ENCODE measurements around the gene RUNX2.

The RUNX2 gene

DNA sequence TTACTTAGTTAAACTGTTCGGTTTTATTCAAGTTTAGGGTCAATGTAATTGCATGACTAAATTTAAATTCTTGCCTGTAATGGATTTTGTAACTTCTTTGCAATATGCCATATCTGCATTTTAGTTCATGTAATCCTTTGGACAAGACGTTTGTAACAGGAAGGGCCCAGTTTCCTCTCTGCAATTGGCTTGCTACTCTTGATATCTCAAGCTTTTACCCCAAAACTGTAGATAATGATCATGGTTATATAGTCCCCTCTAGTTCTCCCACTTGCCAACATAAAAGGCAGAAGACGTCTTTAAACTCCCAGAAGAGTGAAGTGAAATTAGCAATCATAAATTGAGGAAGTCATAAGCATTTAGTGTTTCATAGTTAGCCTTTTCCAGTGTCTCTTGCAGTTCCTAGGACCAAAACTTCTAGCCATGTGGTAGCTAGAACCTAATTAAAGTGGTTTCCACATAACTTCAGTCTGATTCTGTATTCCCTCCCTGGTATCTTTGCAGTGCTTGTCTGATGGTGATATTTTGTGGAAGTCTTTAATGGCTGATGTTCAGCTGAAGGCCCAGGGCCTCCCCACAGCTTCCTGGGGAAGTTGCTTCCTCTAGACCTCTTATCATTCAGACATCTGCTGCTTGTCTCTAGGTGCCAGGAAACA is 167.4 kb downstream of the RUNX2 start:
- in situ Hi-C loops (cut with HindIII; ENCODE audit: low pct_unique_long_range_greater_than_20kb, low sequenced_read_pairs): no loop called here
- DNase-seq (ENCODE audit: low read depth in 1 of 2, low spot score in 1 of 2): no peak
- no peak for TF ChIP-seq JUND (IDR thresholded peaks at IDR 0.05; ENCODE audit: low read depth)

DNA sequence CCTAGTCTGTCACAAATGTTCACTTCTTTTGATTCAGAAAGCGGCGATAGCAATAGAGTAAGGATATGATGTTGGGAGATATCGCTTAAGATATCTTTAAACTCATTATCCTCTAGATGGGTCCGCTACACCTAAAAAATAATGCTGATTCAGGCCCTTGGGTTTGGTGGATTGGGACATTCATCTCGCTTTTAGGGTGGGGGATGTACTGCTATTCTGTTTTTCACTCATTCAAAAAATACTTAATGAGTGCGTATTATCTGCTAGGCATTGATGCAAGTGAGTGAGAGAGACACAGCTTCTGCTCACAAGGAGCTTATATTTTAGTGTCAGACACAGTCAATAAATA is 167.9 kb downstream of the RUNX2 start:
- in situ Hi-C loops (cut with HindIII; ENCODE audit: low pct_unique_long_range_greater_than_20kb, low sequenced_read_pairs): no loop called here
- no peak for TF ChIP-seq JUND (IDR thresholded peaks at IDR 0.05; ENCODE audit: low read depth)
- no peak for DNase-seq (ENCODE audit: low read depth in 1 of 2, low spot score in 1 of 2)

DNA sequence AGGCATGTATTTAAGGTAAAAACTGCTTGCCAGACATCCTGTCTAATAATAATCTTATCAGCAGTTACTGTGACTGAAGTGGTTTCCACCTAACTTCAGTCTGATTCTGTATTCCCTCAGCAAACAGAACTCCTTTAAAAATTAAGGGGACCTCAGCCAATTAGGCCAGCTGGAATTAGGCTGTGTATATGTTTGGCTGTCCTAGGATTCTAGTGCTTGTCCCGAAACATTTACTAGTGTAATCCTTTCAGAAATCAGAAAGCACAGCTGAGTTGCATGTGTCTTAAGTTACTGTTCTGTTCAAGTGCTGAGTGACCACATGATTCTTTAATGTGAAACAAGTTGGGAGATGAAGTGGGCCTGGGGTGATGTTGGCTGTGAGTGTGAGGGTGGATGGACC is 170.5 kb downstream of the RUNX2 start:
- no peak for TF ChIP-seq JUND (IDR thresholded peaks at IDR 0.05; ENCODE audit: low read depth)
- in situ Hi-C loops (cut with HindIII; ENCODE audit: low pct_unique_long_range_greater_than_20kb, low sequenced_read_pairs): no loop called here
- DNase-seq (ENCODE audit: low read depth in 1 of 2, low spot score in 1 of 2): no peak

DNA sequence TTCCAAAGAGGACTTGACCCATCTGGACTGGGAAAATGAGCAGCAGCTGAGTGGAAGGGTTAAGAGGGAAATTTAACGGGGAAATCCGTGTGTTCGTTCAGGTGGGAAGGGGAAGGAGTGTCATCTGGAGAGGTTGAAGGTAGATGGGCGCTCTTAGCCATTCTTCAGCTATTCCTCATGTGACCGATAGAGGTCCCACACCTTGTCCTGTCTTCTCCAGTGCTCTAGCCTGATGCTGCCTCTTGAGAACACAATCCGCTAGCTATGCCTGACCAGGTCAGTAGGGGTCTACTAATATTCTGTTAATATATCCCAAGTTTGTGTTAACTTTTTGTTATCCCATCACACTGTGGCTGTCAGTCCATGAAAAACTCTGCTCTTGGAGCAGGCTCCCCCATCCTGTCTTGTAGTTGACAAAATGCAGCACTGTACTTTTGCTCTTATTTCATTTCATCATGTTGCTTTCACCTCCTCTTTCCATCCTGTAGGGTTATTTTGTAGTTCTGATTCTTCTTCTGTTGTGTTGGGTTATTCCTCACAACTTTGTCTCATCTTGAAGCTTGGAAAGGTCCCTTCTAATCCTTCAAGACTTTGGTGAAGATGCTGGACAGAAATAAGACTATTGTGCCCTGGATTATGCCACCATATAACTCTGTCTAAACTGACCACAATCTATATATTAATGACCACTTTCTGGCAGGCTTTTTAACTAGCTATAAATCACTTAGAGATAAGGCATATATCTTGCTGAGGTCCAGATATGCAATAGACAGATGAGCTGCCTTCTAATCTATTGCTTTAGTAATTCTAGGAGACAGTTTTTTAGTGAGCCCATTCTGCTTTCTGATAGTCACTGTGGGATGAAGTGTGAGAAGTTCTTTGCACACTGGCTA is 173.0 kb downstream of the RUNX2 start:
- no peak for TF ChIP-seq JUND (IDR thresholded peaks at IDR 0.05; ENCODE audit: low read depth)
- in situ Hi-C loops (cut with HindIII; ENCODE audit: low pct_unique_long_range_greater_than_20kb, low sequenced_read_pairs): no loop called here
- peak in 1 of 2 experiments; percentile 16 for DNase-seq (ENCODE audit: low read depth in 1 of 2, low spot score in 1 of 2)

DNA sequence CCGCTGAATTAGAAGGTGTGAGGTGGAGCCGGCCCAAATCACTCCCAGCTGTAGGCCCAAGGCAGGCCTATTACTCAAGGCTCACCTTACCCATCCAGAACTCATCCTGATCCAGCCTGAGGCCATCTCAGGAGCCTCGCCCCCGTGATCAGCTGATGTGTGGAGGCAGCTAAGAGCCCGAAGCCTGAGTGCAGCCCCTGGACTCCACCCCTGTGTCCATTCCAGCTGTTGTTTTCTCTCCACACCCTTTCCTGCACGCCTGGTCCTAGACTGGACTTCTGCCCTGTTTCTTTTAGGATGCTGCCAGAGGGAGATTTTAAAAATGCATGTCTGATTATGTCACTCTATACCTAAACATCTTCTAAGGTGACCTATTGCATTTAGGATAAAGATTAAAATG is 174.3 kb downstream of the RUNX2 start:
- DNase-seq (ENCODE audit: low read depth in 1 of 2, low spot score in 1 of 2): no peak
- TF ChIP-seq JUND (IDR thresholded peaks at IDR 0.05; ENCODE audit: low read depth): no peak
- in situ Hi-C loops (cut with HindIII; ENCODE audit: low pct_unique_long_range_greater_than_20kb, low sequenced_read_pairs): no loop called here

DNA sequence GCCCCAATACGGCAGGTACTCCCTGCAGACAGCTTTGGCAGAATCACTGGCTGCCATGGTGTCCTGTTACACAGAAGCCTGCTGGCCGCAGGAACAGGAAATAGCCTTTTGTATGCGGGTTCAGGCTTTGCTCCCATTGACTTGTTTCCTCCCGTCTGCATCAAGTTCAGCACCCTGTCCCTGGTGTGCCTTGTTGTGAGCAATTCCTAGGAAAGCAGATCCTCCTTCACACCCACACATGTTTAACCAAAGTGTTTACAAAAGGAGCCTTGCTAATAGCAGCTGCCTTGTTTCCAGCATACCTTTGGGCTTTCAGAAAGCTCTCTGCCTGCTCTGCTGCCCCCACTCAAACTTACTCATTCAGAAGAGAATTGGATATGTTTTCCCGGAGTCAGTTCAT is 176.8 kb downstream of the RUNX2 start:
- DNase-seq (ENCODE audit: low read depth in 1 of 2, low spot score in 1 of 2): peak; percentile 13 to 85
- in situ Hi-C loops (cut with HindIII; ENCODE audit: low pct_unique_long_range_greater_than_20kb, low sequenced_read_pairs): no loop called here
- no peak for TF ChIP-seq JUND (IDR thresholded peaks at IDR 0.05; ENCODE audit: low read depth)

DNA sequence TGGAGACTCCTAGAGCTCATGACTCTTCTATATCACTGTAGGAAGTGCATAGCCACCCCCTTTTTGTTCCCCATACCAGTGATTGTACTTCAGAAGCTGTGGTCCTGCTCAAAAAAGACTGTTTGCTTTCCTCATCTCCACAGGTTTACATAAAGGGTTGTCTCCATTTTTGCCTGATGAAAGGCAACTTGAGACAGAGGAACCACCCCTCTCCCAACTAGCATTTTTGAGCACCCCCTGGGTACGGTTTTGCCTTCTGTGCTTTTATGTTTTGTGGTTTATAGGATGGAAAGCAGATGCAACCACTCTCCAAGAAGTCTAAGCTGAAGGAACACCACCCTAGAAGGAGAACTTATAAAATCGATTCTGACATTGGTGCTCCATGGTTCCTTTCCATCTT is 177.3 kb downstream of the RUNX2 start:
- no peak for DNase-seq (ENCODE audit: low read depth in 1 of 2, low spot score in 1 of 2)
- no peak for TF ChIP-seq JUND (IDR thresholded peaks at IDR 0.05; ENCODE audit: low read depth)
- in situ Hi-C loops (cut with HindIII; ENCODE audit: low pct_unique_long_range_greater_than_20kb, low sequenced_read_pairs): no loop called here

DNA sequence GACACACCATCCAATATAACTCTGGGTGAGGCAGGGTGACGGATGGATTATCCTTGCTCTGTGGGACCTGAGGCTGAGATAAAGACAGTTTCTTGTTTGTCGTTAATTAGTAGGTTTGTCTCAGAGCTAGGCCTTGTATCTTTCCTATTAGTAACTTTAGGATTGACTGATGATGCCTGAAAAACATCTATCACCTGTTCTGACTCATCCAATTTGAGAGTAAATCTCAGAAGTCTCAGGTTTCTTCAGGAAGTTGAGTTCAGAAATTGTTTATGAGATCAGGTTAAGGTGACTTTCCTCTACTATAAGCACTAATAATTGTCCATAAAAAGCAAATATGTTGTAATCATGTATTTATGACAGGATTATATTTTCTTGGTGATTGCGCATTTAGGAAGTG is 179.1 kb downstream of the RUNX2 start:
- in situ Hi-C loops (cut with HindIII; ENCODE audit: low pct_unique_long_range_greater_than_20kb, low sequenced_read_pairs): no loop called here
- TF ChIP-seq JUND (IDR thresholded peaks at IDR 0.05; ENCODE audit: low read depth): no peak
- DNase-seq (ENCODE audit: low read depth in 1 of 2, low spot score in 1 of 2): no peak

DNA sequence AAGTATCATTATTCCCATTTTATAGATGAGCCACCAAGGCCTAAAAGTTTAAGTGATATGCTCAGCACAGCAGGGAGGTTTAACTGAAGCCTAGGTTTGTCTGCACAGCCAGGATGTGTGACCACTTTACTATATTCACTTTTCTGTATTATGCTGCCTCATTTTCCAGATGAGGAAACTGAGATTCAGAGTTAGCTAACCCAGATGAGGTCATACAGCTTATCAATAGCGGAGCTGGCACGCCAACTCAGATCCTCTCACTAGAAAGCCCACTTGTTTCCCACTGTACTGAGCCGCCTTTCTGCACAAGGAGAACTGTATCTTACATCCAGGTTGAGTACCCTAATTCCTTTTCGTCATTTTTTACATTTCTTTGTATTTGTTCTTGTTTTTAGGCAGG is 181.3 kb downstream of the RUNX2 start:
- no peak for DNase-seq (ENCODE audit: low read depth in 1 of 2, low spot score in 1 of 2)
- in situ Hi-C loops (cut with HindIII; ENCODE audit: low pct_unique_long_range_greater_than_20kb, low sequenced_read_pairs): no loop called here
- no peak for TF ChIP-seq JUND (IDR thresholded peaks at IDR 0.05; ENCODE audit: low read depth)

DNA sequence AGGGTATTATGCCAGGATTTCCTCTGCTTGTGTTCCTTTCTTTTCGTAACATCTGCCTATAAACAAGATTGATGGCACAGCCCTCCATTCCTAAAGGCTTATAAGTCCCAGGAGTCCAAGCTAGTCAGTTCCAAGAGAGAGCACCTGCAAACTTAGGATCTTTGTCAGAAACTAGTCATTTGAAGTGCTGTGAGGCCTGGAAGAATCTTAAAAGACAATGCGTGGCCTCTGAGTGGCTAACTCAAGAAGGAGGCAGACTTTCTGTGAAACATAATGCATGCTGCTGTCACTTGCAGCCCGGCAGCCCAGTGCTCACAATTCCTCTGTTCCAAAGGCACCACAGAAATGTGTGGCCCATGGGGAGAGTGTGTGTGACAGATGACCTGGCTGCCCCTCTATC is 184.6 kb downstream of the RUNX2 start:
- DNase-seq (ENCODE audit: low read depth in 1 of 2, low spot score in 1 of 2): no peak
- in situ Hi-C loops (cut with HindIII; ENCODE audit: low pct_unique_long_range_greater_than_20kb, low sequenced_read_pairs): no loop called here
- no peak for TF ChIP-seq JUND (IDR thresholded peaks at IDR 0.05; ENCODE audit: low read depth)

DNA sequence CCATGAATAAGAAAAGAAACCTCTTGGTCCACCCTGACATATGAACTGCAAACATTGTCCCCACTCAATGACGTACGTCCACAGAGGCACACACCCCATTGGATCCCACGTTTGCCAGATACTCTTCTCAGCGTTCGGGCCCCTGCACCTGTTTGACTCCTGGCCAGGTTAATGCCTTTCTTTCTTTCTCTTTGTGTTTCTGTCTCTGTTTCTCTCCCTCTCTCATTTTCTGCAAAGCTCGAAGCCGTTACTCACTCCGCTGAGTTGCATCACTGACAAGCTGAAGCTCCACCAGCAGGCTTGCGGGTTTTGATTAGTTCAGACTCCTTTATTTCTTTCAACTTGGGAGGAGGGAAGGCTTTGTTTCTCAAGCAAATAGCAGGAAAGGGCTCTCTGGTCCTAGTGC is 185.1 kb downstream of the RUNX2 start:
- no peak for DNase-seq (ENCODE audit: low read depth in 1 of 2, low spot score in 1 of 2)
- no peak for TF ChIP-seq JUND (IDR thresholded peaks at IDR 0.05; ENCODE audit: low read depth)
- in situ Hi-C loops (cut with HindIII; ENCODE audit: low pct_unique_long_range_greater_than_20kb, low sequenced_read_pairs): no loop called here

DNA sequence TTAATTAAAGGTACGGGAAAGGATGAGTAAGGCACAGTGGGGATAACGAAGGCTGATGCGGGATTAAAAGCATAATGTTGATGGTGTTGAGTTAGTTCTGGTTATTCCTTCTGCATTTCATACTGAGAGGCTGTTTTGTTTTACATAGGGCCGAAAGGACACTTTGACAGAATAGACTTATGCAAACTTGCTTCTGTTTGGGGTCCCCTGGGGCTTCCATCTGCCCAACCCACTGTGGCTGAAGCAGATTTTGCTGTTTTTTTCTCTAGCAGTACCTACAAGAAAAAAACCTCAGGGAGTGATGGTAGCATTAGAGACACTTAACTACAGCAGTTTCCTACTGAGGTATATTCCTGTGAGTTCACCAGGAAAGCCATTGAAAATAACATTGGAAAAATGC is 185.7 kb downstream of the RUNX2 start:
- in situ Hi-C loops (cut with HindIII; ENCODE audit: low pct_unique_long_range_greater_than_20kb, low sequenced_read_pairs): no loop called here
- no peak for DNase-seq (ENCODE audit: low read depth in 1 of 2, low spot score in 1 of 2)

DNA sequence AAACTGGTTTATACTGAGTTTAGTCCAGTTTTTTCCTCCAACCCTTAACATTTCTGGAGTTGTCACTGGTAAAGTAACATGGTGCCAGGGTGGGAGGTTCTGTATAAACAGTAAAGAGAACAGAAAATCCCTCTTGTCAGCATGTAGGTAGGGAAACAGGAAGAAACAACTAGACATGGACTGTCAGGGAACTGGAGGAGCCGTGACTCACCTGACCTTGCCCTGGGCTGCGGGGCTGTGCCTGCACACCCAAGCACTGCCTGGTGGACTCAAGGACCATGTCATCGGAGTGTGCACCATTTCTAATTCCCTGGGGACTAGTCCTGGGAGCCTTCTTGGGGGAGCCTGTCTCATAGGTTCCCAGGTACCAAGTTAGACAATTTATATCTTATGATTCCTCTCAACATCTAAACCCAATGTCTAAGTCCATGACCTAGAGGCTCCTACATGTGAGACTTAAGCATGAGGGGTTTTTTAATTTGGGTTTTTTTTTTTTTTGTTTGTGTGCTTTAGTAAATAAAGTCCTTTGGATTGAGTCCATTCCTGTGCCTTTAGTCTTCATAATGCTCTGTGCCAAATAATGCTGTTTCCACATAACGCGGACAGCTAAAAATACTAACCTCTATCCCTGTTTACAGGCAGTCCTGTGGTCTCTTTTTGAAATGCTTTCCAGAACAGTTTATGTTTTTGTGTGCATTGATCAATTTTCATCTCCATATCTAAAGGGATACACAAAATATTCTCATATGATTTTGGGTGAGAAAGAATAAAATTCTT is 186.5 kb downstream of the RUNX2 start:
- in situ Hi-C loops (cut with HindIII; ENCODE audit: low pct_unique_long_range_greater_than_20kb, low sequenced_read_pairs): no loop called here
- DNase-seq (ENCODE audit: low read depth in 1 of 2, low spot score in 1 of 2): no peak
- TF ChIP-seq JUND (IDR thresholded peaks at IDR 0.05; ENCODE audit: low read depth): no peak

More for the DNA sequence above, 185.7 kb downstream of the RUNX2 start:
- no peak for TF ChIP-seq JUND (IDR thresholded peaks at IDR 0.05; ENCODE audit: low read depth)
